Neural progenitor cell (in vitro differentiated cells): ENCODE data around the gene TWIST2. TPM values are rescaled to one million over a fixed set of nuclear protein-coding genes. Genes with fewer than 3 reads are reported as not detected.
A peak's percentile ranks its signal among the peaks of the same experiment; 100 is the strongest.

Source experiments
- DNase-seq: peaks from one replicate; pipeline ENCODE4 v3.0.0-alpha.2; 2016; ENCODE audit warnings: low spot score
- H2AFZ ChIP-seq: fragments of 200-600 bp; sonication (generic); replicated peaks from 2 replicates; pipeline ENCODE4 v1.6.1; 2016; ENCODE audit warnings: antibody characterized with exemption
- H3F3A ChIP-seq: fragments of 200-600 bp; sonication (generic); 2 replicates; pipeline ENCODE4 v1.6.1; 2016; ENCODE audit warnings: antibody characterized with exemption, low read depth
- H3K27ac ChIP-seq: fragments of 200-600 bp; sonication (generic); 2 replicates; pipeline ENCODE4 v1.5.1; 2016; ENCODE audit warnings: mild to moderate bottlenecking
- H3K27me3 ChIP-seq: fragments of 200-600 bp; sonication (generic); 2 replicates; pipeline ENCODE4 v1.6.1; 2016; ENCODE audit warnings: mild to moderate bottlenecking, moderate library complexity
- H3K36me3 ChIP-seq: fragments of 200-600 bp; sonication (generic); 2 replicates; pipeline ENCODE4 v1.5.1; 2016
- H3K4me1 ChIP-seq: fragments of 200-600 bp; sonication (generic); 2 replicates; pipeline ENCODE4 v1.6.1; 2016; ENCODE audit warnings: mixed run types
- H3K4me2 ChIP-seq: fragments of 200-600 bp; sonication (generic); 2 replicates; pipeline ENCODE4 v1.6.1; 2016
- H3K4me3 ChIP-seq: fragments of 200-600 bp; sonication (generic); 2 replicates; pipeline ENCODE4 v1.5.1; 2016
- H3K79me2 ChIP-seq: fragments of 200-600 bp; sonication (generic); 2 replicates; pipeline ENCODE4 v1.6.1; 2016; ENCODE audit warnings: low read depth
- H3K9ac ChIP-seq: fragments of 200-600 bp; sonication (generic); 2 replicates; pipeline ENCODE4 v1.6.1; 2016
- H3K9me3 ChIP-seq: fragments of 200-600 bp; sonication (generic); 2 replicates; pipeline ENCODE4 v1.5.1; 2016; ENCODE audit warnings: low read depth
- H4K20me1 ChIP-seq: fragments of 200-600 bp; sonication (generic); 2 replicates; pipeline ENCODE4 v1.6.1; 2016; ENCODE audit warnings: low read depth
- H3K27ac Mint-ChIP-seq: 3 replicates; pipeline ENCODE4 v1.8.0; 2021; ENCODE audit warnings: mixed read lengths
- H3K27me3 Mint-ChIP-seq: 2 replicates; pipeline ENCODE4 v1.8.0; 2022; ENCODE audit warnings: low read depth, mild to moderate bottlenecking, inconsistent platforms, moderate library complexity, mixed read lengths; ENCODE audit not compliant: insufficient read depth
- H3K36me3 Mint-ChIP-seq: 3 replicates; pipeline ENCODE4 v1.8.0; 2021; ENCODE audit warnings: mixed read lengths
- H3K4me1 Mint-ChIP-seq: 3 replicates; pipeline ENCODE4 v1.8.0; 2021; ENCODE audit warnings: mixed read lengths
- H3K4me3 Mint-ChIP-seq: 3 replicates; pipeline ENCODE4 v1.8.0; 2021; ENCODE audit warnings: mild to moderate bottlenecking, moderate library complexity, mixed read lengths
- H3K9me3 Mint-ChIP-seq: 3 replicates; pipeline ENCODE4 v1.8.0; 2020; ENCODE audit warnings: mixed read lengths
- CTCF ChIP-seq: fragments of 200-600 bp; sonication (generic); IDR thresholded peaks from 2 replicates; pipeline ENCODE4 v1.5.1; 2017; ENCODE audit warnings: antibody characterized with exemption, mild to moderate bottlenecking
- EZH2 ChIP-seq: fragments of 200-600 bp; sonication (generic); IDR thresholded peaks from 2 replicates; pipeline ENCODE4 v1.6.1; 2017; ENCODE audit warnings: antibody characterized with exemption, mild to moderate bottlenecking, moderate library complexity
- EZH2phosphoT487 ChIP-seq: fragments of 200-600 bp; sonication (generic); IDR thresholded peaks from 2 replicates; pipeline ENCODE4 v1.6.1; 2017; ENCODE audit warnings: antibody characterized with exemption
- total RNA-seq: library from RNA; depleted of rRNA; stranded (reverse); fragments of >200 nt; gene quantifications from 2 replicates; pipeline ENCODE4 v1.2.3, GENCODE V29; 2015; ENCODE audit warnings: low replicate concordance

The TWIST2 gene
- total RNA-seq: 0.51 and 1.7 TPM in 2 replicates

- Histone ChIP-seq H3K27ac (no peak within 1 kb of the TSS), H4K20me1 (peaks cover 35% of the 10 kb centered on the region), H3K9ac (no peak within 1 kb of the TSS), H3K27me3 (peaks cover 100% of the 10 kb centered on the region), H3K4me3 (peak within 1 kb of the TSS; percentile 56), H2AFZ (peak within 1 kb of the TSS; percentile 99), H3K4me1 (peaks cover 11% of the 10 kb centered on the region), H3K9me3 (no peaks in the 10 kb centered on the region), H3K4me2 (peak within 1 kb of the TSS; percentile 88), H3K36me3 (no peaks in the 10 kb centered on the region), H3F3A (peaks cover 10% of the 10 kb centered on the region), H3K79me2 (no peaks in the 10 kb centered on the region)
- no peaks in the 10 kb centered on the region for H3K36me3 Mint-ChIP-seq
- H3K27me3 Mint-ChIP-seq: peaks cover 36% of the 10 kb centered on the region
- peak within 1 kb of the TSS; percentile 82 for H3K4me3 Mint-ChIP-seq
- peaks cover 5% of the 10 kb centered on the region for H3K4me1 Mint-ChIP-seq
- no peak within 1 kb of the TSS for H3K27ac Mint-ChIP-seq
- TF ChIP-seq EZH2phosphoT487 (no peak), CTCF (no peak), EZH2 (no peak)
- H3K9me3 Mint-ChIP-seq: peaks cover 3% of the 10 kb centered on the region
- peak; percentile 78 for DNase-seq
These were observed at the start of gene TWIST2 for GRCh38 chr2:238847841-238848690. TSS of gene TWIST2 (plus strand) at chr2:238848085. CDS start at chr2:238848216, 131 bp downstream.

GRCh38 chr2:238801791-238802190, 46.1 kb upstream of the TWIST2 start:
- Histone ChIP-seq H3K27ac (no peak overlapping the region), H4K20me1 (no peaks in the 10 kb centered on the region), H3K9ac (no peak overlapping the region), H3K4me2 (no peak overlapping the region), H3K79me2 (no peaks in the 10 kb centered on the region), H3K36me3 (no peaks in the 10 kb centered on the region), H3K27me3 (peaks cover 40% of the 10 kb centered on the region), H3K4me1 (no peaks in the 10 kb centered on the region), H3F3A (no peaks in the 10 kb centered on the region), H3K9me3 (no peaks in the 10 kb centered on the region), H2AFZ (no peak overlapping the region), H3K4me3 (no peak overlapping the region)
- TF ChIP-seq EZH2 (no peak), CTCF (no peak), EZH2phosphoT487 (no peak)
- no peaks in the 10 kb centered on the region for H3K4me1 Mint-ChIP-seq
- H3K27ac Mint-ChIP-seq: no peak overlapping the region
- H3K9me3 Mint-ChIP-seq: no peaks in the 10 kb centered on the region
- peaks cover 5% of the 10 kb centered on the region for H3K27me3 Mint-ChIP-seq
- no peaks in the 10 kb centered on the region for H3K36me3 Mint-ChIP-seq
- H3K4me3 Mint-ChIP-seq: no peak overlapping the region
- DNase-seq: no peak

- Histone ChIP-seq H3K4me2 (no peak overlapping the region), H3K79me2 (no peaks in the 10 kb centered on the region), H3K27ac (no peak overlapping the region), H2AFZ (no peak overlapping the region), H3K36me3 (no peaks in the 10 kb centered on the region), H3K4me3 (no peak overlapping the region), H3K9me3 (no peaks in the 10 kb centered on the region), H3K4me1 (no peaks in the 10 kb centered on the region), H3K27me3 (peaks cover 30% of the 10 kb centered on the region), H4K20me1 (no peaks in the 10 kb centered on the region), H3F3A (no peaks in the 10 kb centered on the region), H3K9ac (no peak overlapping the region)
- peaks cover 7% of the 10 kb centered on the region for H3K27me3 Mint-ChIP-seq
- no peak for DNase-seq
- H3K36me3 Mint-ChIP-seq: no peaks in the 10 kb centered on the region
- no peak overlapping the region for H3K4me3 Mint-ChIP-seq
- peaks cover 10% of the 10 kb centered on the region for H3K9me3 Mint-ChIP-seq
- TF ChIP-seq EZH2phosphoT487 (no peak), CTCF (no peak), EZH2 (no peak)
- no peaks in the 10 kb centered on the region for H3K4me1 Mint-ChIP-seq
- no peak overlapping the region for H3K27ac Mint-ChIP-seq
These were observed 44.9 kb upstream of the TWIST2 start for GRCh38 chr2:238802957-238803356.
